Measurements from ENCODE around the gene LPP. TPM values are rescaled to one million over a fixed set of nuclear protein-coding genes. Genes with fewer than 3 reads are reported as not detected.
A peak's percentile ranks its signal among the peaks of the same experiment; 100 is the strongest.

The LPP gene
- total and polyA plus RNA-seq, 2 of the 13 experiments (the other 11 are each of a cell fraction or from before 2014, with no cell fraction given), result 19.2 to 29.9 TPM

DNA sequence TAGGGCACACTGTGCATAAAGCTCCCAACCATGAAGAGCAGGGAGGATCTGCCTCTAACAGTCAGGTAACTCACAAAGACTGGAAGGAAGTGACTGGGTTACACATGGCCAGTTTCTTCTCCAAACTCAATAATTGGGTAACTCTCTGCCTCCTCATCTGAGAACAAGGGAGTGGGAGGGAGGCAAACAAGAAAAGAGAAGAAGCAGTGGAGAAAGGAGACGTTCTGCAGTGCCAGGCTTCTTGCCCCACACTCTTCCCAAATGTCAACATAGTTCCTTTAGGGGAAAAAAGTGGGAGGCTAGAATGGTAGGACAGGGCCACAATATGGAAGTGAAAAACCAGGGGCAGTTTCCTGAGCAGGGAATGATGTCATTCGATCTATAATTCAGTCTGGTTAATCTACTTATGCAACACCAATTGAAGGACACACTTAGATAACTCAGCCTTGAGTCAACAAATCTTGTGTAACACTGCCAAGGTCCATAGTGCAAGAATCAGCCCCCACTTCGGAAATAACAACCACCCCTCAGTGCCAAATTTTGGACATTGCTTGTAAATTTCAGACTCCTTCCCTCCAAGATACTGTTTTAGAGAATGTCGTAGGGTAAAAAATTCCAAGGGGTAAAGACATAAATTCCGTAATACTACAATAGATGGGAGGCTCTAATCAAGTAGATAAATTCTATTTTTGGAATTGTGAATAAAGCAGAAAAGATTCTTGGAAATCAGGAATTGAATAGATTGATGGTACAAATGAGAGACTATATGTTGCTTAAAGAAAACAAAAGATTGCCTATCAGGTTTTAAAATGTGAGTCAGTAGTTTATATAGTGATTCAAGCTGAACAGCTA, 143.0 kb downstream of the LPP start (continued):
- TF ChIP-seq, protein P1, sequence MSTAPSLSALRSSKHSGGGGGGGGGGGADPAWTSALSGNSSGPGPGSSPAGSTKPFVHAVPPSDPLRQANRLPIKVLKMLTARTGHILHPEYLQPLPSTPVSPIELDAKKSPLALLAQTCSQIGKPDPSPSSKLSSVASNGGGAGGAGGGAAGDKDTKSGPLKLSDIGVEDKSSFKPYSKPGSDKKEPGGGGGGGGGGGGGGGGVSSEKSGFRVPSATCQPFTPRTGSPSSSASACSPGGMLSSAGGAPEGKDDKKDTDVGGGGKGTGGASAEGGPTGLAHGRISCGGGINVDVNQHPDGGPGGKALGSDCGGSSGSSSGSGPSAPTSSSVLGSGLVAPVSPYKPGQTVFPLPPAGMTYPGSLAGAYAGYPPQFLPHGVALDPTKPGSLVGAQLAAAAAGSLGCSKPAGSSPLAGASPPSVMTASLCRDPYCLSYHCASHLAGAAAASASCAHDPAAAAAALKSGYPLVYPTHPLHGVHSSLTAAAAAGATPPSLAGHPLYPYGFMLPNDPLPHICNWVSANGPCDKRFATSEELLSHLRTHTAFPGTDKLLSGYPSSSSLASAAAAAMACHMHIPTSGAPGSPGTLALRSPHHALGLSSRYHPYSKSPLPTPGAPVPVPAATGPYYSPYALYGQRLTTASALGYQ (CRISPR knock-in tag; IDR thresholded peaks at IDR 0.05), result peak; percentile 96
- TF ChIP-seq ZBTB20 (CRISPR knock-in tag; IDR thresholded peaks at IDR 0.05; ENCODE audit: borderline replicate concordance, low read depth) (peak; percentile 94; the same call in 1 of the 2 replicates), HDAC2 (CRISPR knock-in tag; IDR thresholded peaks at IDR 0.05) (peak; percentile 98), NR2F2 (IDR thresholded peaks at IDR 0.05; ENCODE audit: borderline replicate concordance, low read depth) (peak; percentile 85), ZNF891 (CRISPR knock-in tag; IDR thresholded peaks at IDR 0.05) (no peak), PATZ1 (CRISPR knock-in tag; IDR thresholded peaks at IDR 0.05) (peak; percentile 99), ZNF3 (CRISPR knock-in tag; IDR thresholded peaks at IDR 0.05) (peak; percentile 50; the same call in 1 of the 2 replicates), KDM4B (CRISPR knock-in tag; IDR thresholded peaks at IDR 0.05) (peak; percentile 98)
- TF ChIP-seq, protein P2, sequence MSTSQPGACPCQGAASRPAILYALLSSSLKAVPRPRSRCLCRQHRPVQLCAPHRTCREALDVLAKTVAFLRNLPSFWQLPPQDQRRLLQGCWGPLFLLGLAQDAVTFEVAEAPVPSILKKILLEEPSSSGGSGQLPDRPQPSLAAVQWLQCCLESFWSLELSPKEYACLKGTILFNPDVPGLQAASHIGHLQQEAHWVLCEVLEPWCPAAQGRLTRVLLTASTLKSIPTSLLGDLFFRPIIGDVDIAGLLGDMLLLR (CRISPR knock-in tag; IDR thresholded peaks at IDR 0.05), result no peak
- TF ChIP-seq, protein P3, sequence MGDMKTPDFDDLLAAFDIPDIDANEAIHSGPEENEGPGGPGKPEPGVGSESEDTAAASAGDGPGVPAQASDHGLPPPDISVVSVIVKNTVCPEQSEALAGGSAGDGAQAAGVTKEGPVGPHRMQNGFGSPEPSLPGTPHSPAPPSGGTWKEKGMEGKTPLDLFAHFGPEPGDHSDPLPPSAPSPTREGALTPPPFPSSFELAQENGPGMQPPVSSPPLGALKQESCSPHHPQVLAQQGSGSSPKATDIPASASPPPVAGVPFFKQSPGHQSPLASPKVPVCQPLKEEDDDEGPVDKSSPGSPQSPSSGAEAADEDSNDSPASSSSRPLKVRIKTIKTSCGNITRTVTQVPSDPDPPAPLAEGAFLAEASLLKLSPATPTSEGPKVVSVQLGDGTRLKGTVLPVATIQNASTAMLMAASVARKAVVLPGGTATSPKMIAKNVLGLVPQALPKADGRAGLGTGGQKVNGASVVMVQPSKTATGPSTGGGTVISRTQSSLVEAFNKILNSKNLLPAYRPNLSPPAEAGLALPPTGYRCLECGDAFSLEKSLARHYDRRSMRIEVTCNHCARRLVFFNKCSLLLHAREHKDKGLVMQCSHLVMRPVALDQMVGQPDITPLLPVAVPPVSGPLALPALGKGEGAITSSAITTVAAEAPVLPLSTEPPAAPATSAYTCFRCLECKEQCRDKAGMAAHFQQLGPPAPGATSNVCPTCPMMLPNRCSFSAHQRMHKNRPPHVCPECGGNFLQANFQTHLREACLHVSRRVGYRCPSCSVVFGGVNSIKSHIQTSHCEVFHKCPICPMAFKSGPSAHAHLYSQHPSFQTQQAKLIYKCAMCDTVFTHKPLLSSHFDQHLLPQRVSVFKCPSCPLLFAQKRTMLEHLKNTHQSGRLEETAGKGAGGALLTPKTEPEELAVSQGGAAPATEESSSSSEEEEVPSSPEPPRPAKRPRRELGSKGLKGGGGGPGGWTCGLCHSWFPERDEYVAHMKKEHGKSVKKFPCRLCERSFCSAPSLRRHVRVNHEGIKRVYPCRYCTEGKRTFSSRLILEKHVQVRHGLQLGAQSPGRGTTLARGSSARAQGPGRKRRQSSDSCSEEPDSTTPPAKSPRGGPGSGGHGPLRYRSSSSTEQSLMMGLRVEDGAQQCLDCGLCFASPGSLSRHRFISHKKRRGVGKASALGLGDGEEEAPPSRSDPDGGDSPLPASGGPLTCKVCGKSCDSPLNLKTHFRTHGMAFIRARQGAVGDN (CRISPR knock-in tag; IDR thresholded peaks at IDR 0.05), result no peak
- TF ChIP-seq, protein P4, sequence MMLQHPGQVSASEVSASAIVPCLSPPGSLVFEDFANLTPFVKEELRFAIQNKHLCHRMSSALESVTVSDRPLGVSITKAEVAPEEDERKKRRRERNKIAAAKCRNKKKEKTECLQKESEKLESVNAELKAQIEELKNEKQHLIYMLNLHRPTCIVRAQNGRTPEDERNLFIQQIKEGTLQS (CRISPR knock-in tag; IDR thresholded peaks at IDR 0.05), result peak; percentile 97
